ENCODE data around the gene CHORDC1. TPM values are rescaled to one million over a fixed set of nuclear protein-coding genes. Genes with fewer than 3 reads are reported as not detected.

The CHORDC1 gene
- 10 to 100 TPM; 46.8 to 65.6 TPM for total RNA-seq
- 20.9 TPM for polyA plus RNA-seq (ENCODE audit: insufficient read depth, low read depth, low replicate concordance)
- long read RNA-seq, donor 1, full-length matches to known transcripts: 5 of 17 reads
- long read RNA-seq, donor 1, partial matches to known transcripts: 12 of 17 reads
- long read RNA-seq, donor 1, other reads (novel, unspliced or antisense): 0 of 17 reads
- long read RNA-seq, donor 2, partial matches to known transcripts: 0 of 1 reads
- long read RNA-seq, donor 2, other reads (novel, unspliced or antisense): 0 of 1 reads

DNA sequence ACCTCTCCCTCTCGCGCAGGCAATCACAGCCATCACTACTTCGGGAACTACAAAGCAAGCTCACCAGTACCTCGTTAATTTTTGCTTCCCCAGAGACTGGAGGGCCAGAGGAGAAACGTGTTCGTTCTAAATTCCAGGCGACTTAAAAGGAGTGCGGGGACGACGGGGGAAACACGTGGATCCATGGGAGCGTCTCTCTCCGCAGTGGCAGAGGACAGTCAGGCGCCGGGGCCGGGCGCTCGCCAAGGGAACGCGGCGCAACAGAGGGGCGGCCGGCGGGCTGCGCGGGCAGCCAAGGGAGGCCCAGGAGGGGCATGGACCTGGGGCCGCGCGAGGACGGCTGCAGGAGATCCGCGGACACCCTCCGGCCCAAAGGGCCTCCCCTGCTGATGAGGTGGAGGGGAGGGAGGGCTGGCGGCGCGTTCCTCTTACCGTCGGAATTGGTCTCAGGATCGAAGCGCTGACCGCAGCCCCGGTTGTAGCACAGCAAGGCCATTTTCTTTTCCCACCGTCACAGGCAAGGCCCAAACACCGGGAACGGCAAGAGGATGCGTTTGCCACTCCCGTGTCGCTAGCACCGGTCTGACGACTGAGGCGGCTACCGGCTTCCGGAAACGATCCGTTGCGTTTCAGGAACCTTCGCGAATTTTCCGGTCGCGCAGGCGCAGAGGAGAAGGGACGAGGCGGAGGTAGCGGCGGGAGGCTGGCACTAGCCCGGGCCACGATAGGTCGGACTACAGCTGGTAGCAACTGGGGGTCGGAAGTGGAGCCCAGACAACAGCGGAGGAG lies at the start of gene CHORDC1:
Gene CHORDC1 (minus strand): TSS at position 591 of the 789 bp plus-strand sequence. CDS start 95 bp downstream, at position 496.
- Histone ChIP-seq H3K27ac (peak within 1 kb of the TSS; percentile 96 to 97), H3K27me3 (no peaks in the 10 kb centered on the region), H3K9me3 (no peaks in the 10 kb centered on the region), H3K4me1 (peaks cover 15% of the 10 kb centered on the region), H3K4me3 (peak within 1 kb of the TSS; percentile 86), H3K36me3 (ENCODE audit: low read depth, missing control alignments) (no peaks in the 10 kb centered on the region)
- peak; percentile 93 for DNase-seq
- TF ChIP-seq, protein P1, sequence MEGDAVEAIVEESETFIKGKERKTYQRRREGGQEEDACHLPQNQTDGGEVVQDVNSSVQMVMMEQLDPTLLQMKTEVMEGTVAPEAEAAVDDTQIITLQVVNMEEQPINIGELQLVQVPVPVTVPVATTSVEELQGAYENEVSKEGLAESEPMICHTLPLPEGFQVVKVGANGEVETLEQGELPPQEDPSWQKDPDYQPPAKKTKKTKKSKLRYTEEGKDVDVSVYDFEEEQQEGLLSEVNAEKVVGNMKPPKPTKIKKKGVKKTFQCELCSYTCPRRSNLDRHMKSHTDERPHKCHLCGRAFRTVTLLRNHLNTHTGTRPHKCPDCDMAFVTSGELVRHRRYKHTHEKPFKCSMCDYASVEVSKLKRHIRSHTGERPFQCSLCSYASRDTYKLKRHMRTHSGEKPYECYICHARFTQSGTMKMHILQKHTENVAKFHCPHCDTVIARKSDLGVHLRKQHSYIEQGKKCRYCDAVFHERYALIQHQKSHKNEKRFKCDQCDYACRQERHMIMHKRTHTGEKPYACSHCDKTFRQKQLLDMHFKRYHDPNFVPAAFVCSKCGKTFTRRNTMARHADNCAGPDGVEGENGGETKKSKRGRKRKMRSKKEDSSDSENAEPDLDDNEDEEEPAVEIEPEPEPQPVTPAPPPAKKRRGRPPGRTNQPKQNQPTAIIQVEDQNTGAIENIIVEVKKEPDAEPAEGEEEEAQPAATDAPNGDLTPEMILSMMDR (IDR thresholded peaks at IDR 0.05): no peak
- peak; percentile 98 for TF ChIP-seq POLR2A (IDR thresholded peaks at IDR 0.05)
- intact Hi-C loops (cut with DNase I; ENCODE audit: low total_unique reads): no loop called here
- 0 to 1% methylated on average over 36 to 54 of the region's 71 CpGs for WGBS, 2 donors

DNA sequence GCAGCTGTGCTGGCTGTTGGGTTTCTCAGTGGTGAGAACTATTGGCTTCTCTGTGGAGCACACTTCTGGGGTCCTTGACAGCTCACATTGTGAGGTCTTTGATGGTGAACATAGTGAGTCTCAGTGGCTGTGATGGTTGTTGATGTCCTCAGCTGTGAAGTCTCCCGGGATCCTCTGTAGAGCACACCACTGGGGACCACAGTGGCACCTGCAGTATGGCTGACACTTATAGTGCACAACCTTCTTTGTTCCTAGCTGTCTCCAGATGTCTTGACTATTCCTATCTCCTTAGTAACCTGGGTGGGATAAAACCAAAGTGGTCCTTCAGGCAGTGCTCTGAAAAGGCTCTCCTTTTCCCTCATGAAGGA lies 34.3 kb upstream of the CHORDC1 start:
- no peak for TF ChIP-seq POLR2A (IDR thresholded peaks at IDR 0.05)
- TF ChIP-seq, protein P1 (IDR thresholded peaks at IDR 0.05): no peak
- DNase-seq: no peak
- Histone ChIP-seq H3K27ac (no peak overlapping the region), H3K9me3 (no peaks in the 10 kb centered on the region), H3K4me1 (no peaks in the 10 kb centered on the region), H3K27me3 (no peaks in the 10 kb centered on the region), H3K4me3 (no peak overlapping the region), H3K36me3 (ENCODE audit: low read depth, missing control alignments) (no peaks in the 10 kb centered on the region)
- intact Hi-C loops (cut with DNase I; ENCODE audit: low total_unique reads): no loop called here
- WGBS, 2 donors: 100% methylated on average over 1 of the region's 1 CpG

DNA sequence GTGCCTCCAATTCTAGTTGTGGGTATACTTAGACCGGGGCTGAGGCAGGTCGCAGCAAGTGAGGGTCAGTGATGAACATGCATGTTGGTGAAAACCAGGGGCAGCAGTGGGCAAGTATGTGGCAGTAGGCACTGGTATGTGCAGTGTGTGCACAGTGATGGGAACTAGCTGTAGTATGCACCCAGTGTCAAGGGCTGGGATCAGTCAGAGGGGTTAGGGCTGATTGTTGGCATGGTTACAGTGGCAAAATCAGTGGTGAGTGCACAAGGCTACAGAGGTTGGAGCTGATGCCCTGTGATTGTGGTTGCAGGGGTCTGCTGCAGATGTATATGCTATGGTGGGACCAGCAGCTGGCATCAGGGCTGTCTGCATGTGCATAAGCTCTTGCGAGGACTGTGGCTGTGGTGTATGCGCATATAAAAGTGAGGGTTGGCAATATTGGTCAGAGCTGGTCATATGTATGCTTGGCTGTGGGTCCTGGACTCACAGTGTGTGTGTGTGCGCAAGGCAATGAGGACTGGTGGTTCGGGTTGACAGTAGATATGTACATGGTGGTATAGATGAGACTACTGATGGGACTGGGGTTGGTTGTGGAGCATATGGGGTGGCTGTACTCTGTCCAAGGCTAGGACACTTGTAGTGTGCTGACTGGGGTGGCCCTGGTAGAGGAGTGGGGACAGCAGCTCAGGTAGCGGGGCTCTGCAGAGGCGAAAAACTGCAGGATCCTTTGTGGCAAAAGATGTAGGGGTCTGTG lies 33.7 kb upstream of the CHORDC1 start:
- Histone ChIP-seq H3K36me3 (ENCODE audit: low read depth, missing control alignments) (no peaks in the 10 kb centered on the region), H3K27me3 (no peaks in the 10 kb centered on the region), H3K4me1 (no peaks in the 10 kb centered on the region), H3K4me3 (no peak overlapping the region), H3K9me3 (no peaks in the 10 kb centered on the region), H3K27ac (no peak overlapping the region)
- DNase-seq: no peak
- 79 to 93% methylated on average over 8 of the region's 8 CpGs for WGBS, 2 donors
- TF ChIP-seq, protein P1 (IDR thresholded peaks at IDR 0.05): no peak
- TF ChIP-seq POLR2A (IDR thresholded peaks at IDR 0.05): no peak
- intact Hi-C loops (cut with DNase I; ENCODE audit: low total_unique reads): no loop called here

DNA sequence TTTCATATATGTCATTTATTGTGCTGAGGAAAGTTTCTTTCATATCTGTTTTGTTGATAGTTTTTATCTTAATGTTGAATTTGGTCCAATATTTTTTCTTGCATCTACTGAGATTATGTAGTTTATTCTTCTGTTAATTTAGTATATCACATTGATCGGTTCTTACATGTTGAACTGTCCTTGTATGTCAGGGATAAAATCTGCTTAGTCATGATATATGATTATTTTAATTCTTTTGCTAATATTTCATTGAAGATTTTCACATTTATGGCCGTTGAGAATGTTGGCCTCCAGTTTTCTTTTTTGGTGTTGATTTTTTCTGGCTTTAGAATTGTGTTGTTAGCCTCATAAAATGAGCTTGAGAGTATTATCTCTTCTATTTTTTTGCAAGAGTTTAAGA lies 31.2 kb upstream of the CHORDC1 start:
- Histone ChIP-seq H3K27me3 (no peaks in the 10 kb centered on the region), H3K9me3 (no peaks in the 10 kb centered on the region), H3K36me3 (ENCODE audit: low read depth, missing control alignments) (no peaks in the 10 kb centered on the region), H3K27ac (no peak overlapping the region), H3K4me3 (no peak overlapping the region), H3K4me1 (no peaks in the 10 kb centered on the region)
- intact Hi-C loops (cut with DNase I; ENCODE audit: low total_unique reads): no loop called here
- 72 to 78% methylated on average over 2 of the region's 2 CpGs for whole genome bisulfite sequencing, 2 donors
- TF ChIP-seq, protein P1 (IDR thresholded peaks at IDR 0.05): no peak
- TF ChIP-seq POLR2A (IDR thresholded peaks at IDR 0.05): no peak
- no peak for DNase-seq
